HG02885 (cell line): ENCODE measurements around the gene CYP27B1.

Experiments
- ATAC-seq: cut with Tn5 transposase; IDR thresholded peaks from one replicate; pipeline ENCODE4 v1.9.1; 2021; ENCODE audit warnings: mild to moderate bottlenecking; ENCODE audit not compliant: unreplicated experiment, poor library complexity

The CYP27B1 gene

DNA sequence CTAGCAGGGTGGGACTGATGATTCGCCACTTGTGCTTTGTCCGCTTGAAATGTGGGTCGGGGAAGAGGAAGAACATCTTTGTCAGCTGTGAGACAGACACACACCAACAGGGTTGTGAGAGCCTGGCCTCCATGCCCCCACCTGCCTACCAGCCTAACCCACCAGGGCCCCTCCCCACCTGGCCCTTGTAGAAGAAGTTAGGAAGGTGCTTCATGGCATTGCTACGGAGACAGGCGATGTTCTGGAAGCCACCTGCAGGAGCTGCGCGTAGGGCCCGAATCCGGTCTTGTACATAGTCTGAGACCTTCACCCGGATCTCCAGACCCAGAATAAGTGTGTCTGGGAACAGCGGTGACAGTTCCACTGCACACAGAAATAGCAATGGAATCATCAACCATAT lies 2.7 kb upstream of the CYP27B1 start:
- no peak for ATAC-seq

DNA sequence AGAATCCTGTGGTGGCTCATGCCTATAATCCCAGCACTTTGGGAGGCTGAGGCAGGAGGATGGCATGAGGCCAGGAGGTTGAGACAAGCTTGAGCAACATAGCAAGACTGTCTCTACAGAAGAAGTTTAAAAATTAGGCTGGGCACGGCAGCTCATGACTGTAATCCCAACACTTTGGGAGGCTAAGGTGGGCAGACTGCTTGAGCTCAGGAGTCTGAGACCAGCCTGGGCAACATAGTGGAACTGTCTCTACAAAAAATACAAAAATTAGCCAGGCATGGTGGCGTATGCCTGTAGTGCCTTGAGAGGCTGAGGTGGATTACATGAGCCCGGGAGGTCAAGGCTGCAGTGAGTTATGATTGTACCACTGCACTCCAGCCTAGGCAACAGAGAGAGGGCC lies 998 bp upstream of the CYP27B1 start:
- ATAC-seq = no peak

DNA sequence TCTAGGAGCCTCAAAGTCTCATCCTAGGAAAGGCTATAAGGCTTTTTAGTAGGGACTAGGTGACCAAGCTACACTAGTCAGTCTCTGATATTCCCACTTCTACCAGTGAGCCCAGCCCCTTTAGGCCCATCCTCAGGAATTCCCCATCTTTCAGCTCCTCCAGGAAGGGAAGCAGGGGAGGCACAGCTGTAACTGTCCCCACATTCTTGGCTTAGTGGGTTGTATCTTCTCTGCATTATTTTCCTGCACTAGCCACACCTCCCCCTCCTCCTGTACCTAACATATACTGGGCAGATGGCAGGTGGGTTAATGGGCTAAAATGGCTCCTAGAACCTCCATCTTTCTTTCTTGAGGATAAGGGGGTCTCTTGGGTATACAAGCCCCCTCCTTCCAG lies 424 bp upstream of the CYP27B1 start:
- ATAC-seq = no peak

DNA sequence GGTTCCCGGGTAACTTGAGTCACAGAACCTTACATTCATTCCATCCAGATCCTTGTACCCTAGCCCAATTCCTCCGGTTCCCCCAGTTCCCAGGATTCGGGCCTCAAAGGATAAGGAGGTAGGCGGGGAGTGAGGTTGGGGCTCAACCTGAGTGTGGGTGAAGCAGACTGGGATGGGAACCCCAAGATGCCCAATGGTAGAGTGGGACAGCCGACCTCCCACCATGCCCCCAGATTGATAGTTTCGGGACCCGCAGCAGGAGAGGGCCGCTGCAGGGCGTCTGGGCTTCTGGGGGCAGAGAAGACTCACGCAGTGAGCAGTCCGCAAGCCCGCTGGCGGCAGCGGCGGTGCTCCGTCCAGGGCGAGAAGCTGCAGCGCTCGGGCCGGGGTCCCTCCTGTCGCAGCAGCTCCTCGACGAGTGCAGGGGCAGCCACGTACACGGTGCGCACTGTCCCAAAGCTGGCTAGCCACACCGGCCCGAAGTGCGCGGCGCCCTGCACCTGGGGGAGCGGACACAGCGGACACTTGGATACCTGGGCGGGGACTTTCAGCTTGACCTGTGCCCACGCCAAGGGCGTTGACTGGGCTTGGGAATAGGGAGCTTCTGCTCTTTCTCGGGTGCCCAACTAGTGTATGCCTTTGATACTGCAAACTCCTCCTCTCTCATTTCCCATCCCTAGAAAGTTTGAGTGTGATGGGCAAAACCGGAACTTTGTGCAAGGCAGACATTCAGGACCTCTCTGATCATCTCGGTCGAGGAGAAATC lies 997 bp downstream of the CYP27B1 start:
- no peak for ATAC-seq

DNA sequence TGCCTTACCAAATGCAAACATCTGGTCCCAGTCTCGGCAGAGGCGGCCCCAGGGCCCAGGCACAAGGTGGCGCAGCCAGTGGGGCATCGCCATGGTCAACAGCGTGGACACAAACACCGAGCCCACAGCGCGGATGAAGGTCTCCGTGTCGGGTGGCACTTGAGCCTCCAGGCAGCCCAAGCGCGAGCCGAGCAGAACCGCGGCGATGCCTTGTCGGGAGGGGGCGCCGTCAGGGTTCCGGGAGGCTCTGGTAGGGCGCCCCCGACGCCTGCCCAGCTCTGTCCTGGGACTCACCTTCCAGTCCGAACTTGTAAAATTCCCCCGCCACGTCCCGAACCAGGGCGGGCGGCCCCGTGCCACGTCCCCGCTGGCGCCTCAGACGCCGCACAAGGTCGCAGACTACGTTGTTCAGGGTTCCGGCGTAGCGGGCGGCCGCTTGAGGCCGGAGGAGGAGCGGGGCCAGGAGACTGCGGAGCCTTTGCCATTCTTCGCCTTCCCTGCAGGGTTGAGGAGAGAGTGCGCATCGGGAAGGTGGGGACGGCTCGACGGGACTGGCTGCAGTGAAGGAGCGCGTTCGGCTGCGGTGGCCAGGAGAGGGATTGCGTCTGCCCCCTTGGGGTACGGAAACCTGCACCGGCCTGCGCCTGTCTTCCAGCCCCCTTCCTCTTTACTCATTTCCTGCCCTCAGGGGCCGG lies 1.7 kb downstream of the CYP27B1 start:
- ATAC-seq = peak; percentile 76

DNA sequence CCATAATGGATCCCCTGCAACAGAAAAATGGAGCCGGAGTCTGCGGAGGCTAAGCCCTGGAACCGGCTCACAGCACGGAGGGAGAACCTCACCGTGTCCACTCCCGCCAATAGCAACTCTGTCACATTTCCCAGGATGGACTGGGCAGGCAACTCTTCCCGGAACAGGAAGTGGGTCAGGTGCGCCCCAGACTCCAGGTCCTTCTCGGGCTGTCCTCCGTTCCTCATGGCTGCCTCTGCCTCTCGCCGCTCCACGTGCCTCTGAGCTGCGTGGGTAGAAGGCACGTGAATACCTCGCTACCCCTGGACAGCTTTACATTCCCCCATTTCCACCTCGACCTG lies 2.2 kb downstream of the CYP27B1 start:
- peak; percentile 10 for ATAC-seq

DNA sequence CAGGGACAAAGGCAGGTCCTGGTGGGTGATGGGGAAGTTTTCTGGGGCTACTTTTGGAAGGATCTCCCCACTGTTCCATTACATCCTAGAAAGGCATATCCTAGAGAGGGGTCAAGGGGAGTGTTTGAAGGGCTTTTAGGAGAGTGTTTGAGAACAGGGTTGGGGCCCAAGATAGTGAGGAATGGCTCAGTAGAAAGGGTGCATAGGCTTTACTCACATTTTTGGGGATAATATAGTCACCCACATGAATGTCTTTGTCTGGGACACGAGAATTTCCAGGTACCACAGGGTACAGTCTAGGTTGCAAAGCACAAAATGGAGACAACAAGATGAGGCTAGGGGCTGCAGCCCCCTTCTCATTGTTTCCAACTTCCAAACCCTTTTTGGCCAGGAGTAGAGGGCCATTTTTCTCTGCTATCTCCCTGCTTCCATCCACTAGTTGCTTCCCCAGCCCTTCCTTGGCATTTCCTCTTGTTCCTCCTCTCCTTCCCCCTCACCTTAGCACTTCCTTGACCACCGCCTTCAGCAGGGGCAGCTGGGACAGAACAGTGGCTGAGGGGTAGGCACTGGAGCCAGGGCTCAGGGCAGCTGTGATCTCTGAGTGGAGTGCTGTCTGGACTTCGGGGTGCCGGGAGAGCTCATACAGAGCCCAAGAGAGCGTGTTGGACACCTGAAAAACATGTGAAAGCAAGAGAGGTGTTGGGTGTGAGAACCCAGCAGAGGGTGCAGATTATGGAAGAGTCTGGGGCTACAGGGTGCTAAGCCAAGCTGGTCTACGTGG lies 2.8 kb downstream of the CYP27B1 start:
- no peak for ATAC-seq

DNA sequence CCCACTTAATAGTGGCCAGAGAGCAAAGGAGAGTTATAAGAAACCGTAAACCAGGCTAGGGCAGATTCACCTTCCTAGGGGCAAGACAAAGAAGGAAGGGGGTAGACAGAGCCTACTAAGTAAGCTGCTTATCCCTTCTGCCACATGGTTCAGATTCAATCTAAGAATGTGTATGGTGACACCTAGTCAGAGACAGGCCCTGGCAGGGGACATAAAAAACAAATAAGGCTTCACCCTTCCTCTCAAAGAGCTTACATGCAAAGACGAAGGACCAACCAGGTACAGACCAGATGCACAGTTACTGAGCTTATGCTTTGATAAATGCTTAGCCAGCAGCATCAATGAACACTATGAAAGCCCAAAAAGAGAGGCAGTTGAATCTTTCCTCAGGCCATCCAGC lies 4.4 kb downstream of the CYP27B1 start:
- ATAC-seq = no peak

DNA sequence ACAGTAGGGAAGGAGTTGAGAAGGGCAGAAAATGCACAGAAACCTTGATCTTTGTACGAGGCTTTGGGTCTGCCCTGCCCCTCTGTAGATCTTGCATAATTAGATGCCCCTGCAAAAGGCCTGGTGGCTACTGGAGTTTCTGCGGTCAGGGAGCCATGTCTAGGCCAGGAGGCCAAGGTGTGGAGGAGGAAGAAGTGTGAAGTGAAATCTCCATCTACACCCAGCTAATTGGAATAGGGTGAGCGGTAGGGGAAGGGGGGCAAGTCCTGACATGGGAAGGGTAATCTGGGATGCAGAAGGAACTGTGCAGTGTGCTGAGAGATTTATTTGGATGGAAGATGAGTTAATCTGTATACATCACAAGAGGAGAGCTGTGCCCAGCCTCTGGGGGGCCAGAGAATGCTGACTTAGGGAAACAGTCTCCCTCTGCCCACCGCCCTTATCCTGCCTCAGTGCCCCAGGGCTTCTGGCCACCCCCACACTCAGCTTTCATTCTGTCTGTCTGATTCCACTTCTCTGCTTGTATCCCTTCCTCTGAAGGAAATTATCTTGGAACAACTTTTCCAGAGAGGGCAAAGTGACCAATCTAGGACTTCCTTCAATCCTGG lies 5.4 kb downstream of the CYP27B1 start:
- no peak for ATAC-seq

DNA sequence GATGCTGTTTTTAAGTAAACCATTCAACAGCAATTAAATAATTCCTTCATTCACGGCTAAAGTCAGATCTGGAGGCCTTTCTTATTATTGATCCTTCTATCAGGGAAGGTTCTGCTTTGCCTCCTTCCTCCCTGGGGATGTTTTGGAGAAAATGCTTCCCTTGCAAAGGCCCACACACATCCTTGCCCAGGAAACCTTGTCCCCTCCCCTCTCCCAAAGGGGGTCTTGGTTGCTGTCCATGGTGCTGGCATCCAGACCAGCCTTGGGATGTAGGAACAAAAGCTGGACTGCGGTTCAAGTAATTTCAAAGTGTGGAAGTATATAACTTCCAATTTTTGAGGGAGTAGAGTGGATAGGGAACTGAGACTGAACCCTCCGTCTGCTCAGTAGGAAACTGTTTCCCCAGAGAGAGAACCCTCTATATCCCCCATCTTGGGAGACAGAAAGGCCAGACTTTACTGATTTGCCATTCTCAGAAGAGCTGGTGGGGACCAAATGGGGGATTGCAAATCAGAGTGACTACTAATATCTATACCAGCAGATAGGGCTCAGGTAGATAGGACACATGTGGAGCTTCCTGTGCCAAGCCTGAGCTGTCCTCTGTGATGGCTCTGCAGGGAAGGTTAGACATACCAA lies 6.4 kb downstream of the CYP27B1 start:
- no peak for ATAC-seq

DNA sequence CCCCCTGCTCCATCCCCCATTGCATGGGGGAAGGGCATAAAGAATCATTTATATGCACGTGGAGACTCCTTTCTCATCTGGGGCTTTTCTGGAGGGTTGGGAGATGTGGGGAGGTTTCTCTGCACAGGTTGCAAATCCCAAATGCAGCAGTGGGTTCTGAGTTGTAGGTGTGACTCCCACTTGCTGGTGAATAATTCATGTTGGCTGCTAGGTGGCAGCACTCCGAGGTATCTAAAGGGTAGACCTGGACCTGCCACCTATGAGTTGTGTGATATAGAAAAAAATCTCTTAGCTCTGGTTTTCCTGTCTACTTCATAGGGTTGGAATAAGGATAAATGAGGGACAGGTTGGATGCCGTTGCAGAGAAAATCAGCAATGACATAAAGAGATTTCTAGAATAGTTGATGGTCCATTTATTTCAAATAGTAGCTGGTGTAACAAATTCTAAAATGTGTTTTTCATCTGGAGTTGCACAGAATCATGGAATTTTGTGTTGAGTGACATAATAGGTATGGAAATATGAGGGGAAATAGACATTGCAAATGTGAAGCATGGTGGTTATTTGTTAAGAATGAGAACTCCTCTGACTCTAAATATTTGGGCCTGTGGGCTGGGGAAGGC lies 7.4 kb downstream of the CYP27B1 start:
- ATAC-seq = peak; percentile 27

DNA sequence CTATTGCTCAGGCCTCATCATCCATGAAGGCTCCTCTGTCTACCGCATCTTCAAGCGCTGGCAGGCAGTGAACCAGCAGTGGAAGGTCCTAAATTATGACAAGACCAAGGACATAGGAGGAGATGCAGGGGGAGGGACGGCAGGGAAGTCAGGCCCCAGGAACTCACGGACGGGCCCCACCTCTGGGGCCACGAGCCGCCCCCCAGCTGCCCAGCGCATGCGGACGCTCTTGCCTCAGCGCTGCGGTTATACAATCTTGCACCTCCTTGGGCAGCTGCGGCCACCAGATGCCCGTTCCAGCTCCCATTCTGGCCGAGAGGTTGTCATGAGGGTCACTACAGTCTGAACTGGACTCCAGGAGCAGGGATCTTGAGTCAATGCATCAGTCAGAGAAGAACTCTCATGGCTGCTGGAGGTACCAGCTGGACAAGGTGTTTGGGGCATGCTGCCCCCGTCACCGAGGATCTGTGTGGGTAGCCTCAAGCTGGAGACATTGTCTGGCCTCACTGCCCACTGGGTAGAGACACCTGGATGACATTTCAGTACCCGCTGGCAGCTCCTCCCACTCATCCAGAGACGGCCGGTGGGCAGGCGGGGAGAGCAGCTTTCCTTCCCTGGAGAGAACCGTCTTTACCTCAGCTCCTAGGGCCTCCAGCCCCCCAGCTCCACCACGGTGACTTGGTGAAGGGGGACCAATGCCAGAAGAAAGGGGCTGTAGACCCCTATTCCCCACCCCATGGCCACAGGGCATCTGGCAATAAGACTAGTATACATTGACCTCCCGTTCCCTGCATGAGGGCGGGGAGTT lies 8.1 kb downstream of the CYP27B1 start:
- ATAC-seq = no peak

DNA sequence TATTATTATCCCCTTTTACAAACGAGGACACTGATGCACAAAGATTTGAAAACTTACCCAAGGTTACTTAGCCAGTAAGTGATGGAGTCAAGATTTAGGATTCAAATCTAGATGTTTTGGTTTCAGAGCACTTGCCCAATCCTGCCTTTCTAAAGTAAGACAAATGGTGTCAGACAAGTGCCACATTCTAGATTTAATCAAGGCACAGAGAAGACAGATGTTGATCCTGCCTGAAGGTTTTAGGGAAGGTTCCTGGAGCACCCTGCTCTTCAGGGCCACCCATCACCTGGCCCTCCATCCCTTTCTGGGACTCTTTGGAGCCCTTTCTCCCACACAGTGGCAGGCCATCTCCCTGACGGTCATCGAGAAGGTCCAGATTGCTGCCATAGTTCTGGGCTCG lies 9.1 kb downstream of the CYP27B1 start:
- no peak for ATAC-seq

DNA sequence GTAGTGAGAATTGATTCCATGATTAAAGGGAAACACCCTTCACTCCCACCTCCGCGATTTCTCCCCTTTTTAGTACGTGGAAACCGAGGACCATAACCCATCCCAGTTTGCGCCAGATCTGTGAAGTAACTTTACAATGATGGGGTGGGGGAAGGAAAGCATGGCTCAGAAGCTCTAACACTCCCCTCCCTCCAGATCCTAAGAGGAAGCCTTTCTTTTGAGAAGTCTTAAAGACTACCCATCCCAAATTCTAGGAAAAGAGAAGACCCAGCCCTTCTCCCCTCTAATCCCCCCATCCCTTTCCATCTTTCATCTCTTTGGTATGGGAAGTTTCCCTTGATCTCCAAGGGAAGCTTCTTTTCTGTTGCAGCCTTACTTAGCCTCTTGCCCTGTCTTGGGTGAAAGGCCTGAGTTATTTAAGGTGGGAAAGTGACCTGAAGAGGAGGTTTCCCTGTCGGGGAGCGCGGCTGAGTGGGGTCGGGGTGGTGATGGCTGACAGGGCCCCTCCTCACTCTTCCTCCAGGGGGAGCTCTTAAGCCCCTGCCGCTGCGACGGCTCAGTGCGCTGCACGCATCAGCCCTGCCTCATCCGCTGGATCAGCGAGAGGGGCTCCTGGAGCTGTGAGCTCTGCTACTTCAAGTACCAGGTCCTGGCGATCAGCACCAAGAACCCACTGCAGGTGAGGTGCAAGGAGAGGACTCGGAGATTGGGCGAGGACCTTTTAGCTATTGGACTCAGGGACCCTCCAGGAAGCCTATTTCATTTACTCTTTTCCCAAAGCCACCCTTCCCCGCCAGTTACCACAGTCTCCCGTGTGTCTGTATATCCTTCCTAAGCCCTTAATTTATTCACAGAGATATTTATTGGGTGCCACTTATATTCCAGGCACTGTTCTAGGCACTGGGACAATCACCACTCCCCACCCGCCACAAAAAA lies 10.2 kb downstream of the CYP27B1 start:
- peak; percentile 29 for ATAC-seq

DNA sequence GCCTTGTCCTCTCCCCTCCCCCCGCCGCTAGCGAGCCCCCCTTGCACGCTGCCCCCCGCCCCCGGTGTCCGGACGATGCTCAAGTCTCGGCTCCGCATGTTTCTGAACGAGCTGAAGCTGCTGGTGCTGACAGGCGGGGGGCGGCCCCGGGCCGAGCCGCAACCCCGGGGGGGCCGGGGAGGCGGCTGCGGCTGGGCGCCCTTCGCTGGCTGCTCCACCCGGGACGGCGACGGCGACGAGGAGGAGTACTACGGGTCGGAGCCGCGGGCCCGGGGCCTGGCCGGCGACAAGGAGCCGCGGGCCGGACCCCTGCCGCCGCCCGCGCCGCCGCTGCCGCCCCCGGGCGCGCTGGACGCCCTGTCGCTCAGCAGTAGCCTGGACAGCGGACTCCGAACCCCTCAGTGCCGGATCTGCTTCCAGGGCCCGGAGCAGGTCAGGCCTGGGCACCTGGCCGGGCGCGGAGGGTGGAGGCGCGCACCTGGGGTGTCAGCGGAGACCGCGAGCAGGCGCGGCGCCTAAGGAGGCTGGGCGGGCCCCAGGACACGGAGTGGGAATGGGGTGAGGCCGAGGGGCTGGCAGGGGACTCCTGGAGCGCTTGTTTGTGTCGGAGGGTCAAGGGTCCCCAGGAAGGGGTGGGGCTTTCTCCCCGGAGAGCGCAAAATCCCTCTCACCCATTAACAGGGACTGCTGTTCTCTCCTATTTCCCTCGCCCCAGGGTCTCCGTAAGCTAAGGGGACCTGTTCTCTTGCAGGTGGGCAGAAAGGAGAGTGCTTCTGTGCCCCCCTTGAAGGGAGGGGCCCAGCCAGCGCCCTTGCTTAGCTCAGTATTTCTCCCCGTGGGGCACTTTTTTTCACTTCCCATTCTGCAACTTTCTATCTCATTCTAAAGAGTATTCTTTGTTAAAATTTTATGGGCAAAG lies 11.2 kb downstream of the CYP27B1 start:
- ATAC-seq = no peak

DNA sequence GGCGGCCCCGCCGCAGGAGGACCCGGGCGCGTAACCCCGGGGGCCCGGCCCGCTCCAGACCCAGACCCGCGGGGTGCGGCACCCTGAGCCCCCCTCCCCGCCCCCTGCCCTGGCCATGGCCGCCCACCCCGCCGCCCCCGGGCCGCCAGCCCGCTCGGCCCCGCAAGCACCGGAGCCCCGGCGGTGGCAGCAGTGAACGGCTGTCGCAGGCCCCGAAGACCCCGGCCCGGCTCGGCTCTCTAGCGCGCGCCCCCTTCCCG lies 11.8 kb downstream of the CYP27B1 start:
- ATAC-seq = no peak

DNA sequence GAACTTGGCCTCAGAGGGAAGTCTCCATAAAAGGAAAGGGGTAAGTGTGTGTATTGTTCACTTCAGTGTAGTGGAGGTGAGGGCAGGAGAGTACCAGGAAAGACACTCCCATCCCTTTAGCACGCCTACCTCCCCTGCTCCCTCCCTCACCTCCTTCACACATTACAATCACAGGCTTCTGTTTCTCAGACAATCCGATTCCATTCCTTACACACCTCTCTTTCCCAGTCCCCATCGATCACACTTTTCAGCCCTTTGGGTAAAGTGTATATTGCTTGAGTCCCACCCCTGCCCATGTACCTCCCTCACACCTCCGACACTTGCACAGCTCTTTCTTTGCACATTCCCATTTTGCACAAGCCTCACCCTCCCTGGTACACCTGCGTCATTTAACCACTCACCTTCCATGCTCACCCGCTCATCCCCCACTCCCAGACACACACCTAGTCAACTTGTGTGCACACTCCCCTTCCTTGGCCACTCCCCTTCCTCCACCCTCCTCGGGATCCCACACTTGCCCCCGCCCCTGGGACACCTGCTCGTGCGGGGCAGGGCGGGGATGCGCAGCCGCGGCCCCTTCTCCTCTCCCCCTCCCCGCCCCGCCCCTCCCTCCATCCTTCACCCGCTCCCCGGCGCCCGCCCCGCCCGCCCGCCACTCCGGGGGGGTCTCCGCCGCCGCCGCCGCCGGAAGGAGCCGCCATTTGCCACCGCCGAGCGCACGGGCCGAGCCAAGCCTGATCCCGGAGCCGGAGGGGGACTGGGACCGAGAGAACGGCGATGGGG lies 12.3 kb downstream of the CYP27B1 start, which contains the start of gene MARCHF9:
Gene MARCHF9, plus strand, starts transcription at position 693 of the 783 bp plus-strand sequence. CDS start 426 bp downstream, outside the sequence.
- peak; percentile 46 for ATAC-seq
